Stimulated activated CD4-positive, alpha-beta T cell treated with anti-CD3 and anti-CD28 coated beads, Interleukin-2, amount 100 ng/mL, for 48 hours (primary cell): ENCODE data around the gene PASD1.
"Not testable (repeated sequence)": the region's sequence is repeated elsewhere in the genome, so short reads cannot be mapped to it uniquely, and the experiment has no call there.

ENCODE experiments used
- DNase-seq, 2 donors: peaks; one replicate each; pipeline ENCODE4 v3.0.0-alpha.2; 2020

PASD1 gene, protein sequence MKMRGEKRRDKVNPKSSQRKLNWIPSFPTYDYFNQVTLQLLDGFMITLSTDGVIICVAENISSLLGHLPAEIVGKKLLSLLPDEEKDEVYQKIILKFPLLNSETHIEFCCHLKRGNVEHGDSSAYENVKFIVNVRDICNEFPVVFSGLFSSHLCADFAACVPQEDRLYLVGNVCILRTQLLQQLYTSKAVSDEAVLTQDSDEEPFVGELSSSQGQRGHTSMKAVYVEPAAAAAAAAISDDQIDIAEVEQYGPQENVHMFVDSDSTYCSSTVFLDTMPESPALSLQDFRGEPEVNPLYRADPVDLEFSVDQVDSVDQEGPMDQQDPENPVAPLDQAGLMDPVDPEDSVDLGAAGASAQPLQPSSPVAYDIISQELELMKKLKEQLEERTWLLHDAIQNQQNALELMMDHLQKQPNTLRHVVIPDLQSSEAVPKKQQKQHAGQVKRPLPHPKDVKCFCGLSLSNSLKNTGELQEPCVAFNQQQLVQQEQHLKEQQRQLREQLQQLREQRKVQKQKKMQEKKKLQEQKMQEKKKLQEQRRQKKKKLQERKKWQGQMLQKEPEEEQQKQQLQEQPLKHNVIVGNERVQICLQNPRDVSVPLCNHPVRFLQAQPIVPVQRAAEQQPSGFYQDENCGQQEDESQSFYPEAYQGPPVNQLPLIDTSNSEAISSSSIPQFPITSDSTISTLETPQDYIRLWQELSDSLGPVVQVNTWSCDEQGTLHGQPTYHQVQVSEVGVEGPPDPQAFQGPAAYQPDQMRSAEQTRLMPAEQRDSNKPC

GRCh38 chrX:151563449-151563848 lies at the start of gene PASD1:
Gene PASD1 (plus strand): TSS chrX:151563675. CDS start chrX:151601554, 37,879 bp downstream.
- DNase-seq = no peak

GRCh38 chrX:151515237-151515636 lies 48.2 kb upstream of the PASD1 start:
- DNase-seq = no peak

DNA sequence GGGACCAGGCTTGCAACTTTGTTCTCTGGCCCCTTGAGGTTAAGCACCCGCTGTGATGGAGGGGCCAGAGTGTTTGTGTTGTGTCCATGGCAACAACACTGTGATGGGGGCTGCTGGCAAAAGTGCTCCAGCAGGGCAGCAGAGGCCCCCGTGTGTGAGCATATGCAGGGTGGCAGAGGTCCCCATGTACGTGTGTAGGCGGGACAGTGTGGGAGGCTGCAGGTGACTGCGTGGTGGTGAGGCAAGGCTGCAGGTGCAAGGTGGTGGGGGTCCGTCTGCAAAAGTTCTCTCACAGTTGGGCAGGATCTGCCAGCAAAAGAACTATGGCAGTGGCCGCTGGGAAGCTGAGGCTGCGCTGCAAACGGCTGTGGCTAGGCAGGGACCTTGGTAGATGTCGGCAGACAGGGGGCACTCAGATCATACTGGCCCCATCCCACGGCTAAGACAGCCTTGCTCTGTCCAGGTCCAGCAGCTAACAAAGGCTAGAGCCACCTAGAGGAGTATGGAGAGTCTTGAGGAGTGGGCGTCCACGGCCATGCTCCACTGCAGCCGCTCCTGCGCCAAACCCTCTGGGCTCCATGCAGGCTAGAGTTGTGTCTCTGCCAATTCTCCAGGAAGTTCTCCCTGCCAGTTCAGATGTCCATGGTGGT lies 46.8 kb upstream of the PASD1 start:
- no peak for DNase-seq

- DNase-seq = no peak
These were observed 46.1 kb upstream of the PASD1 start for GRCh38 chrX:151517421-151517820.

DNA sequence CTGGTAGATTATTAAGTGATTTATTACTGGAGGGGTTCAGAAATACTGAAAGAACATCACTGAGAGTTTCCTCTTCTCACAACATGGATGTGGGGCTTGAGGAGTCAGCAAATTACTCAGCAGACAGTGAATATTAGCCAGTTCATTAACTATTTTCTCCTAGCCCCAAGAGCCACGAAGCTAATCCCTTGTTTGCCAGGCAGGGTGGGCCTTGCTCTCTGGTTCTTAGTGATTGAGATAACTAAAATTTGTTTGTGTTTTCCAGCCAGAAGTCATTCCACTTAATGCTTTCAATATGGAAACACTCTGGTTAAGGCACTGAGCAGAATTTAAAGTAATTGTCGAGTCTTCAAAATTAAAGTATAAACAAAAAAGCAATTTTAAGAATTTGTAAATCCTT lies 40.1 kb upstream of the PASD1 start:
- DNase-seq = no peak

DNA sequence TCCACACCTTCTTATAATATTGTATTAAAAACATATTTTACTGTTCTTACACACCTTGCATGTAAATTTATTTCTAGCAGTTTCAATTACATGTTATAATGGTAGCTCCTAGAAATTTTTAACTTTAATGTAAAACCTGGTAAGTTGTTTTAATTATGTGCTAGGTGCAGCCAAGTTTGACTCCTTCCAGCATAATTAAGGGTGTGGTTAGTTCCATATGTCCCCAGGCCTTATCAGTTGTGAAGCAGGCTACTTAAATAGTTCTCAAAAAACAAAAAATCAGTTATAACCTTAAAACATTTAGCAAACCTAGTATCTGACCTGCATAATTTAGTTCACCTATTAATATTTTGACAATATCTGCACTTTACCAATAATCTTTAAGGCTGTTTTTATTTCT lies 26.9 kb upstream of the PASD1 start:
- no peak for DNase-seq

- DNase-seq = no peak
These were observed 25.9 kb upstream of the PASD1 start for GRCh38 chrX:151537572-151537971.

DNA sequence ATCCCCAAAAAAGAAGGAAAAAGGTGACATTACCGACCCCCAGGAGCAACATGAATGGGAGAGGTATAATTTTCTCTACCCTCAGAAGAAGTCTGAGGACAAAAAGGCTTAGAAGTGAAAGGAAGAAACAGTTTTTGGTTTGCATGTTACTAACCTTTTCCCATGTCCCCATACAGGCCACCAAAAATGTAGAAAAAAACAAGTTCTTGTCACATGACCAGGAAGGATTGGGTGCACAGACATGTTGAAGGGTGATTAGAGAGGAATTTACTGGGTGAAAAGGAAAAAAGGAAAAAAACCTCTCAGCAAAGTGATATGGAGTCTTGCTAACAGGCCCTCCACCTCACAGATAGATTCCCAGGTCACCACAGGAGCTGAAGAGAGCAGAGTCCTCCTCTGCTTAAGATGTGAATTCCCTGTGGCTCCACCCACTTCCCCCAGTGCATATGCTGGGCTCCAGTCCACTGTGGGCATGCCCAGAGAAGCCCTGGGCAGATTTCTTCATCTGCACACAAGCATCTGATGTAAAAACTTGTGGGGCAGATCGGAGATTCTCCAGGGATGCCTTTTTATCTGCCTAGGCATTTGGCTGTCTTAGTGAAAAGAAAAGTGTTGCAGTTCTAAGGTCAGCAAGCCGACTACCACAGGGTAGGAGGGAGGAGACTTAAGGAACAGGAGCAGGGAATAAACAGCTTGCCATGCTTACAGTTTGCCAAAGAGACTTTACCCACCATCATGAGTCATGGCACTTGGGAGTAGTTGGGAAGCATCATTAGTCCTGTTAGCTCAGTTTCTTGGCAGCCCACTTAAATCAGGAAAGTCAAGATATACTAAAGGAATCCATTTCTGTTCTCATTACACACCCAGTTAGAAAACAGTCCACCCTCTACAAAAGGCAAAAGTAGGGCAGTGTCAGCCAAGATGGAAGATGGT lies 25.0 kb upstream of the PASD1 start:
- no peak for DNase-seq

DNA sequence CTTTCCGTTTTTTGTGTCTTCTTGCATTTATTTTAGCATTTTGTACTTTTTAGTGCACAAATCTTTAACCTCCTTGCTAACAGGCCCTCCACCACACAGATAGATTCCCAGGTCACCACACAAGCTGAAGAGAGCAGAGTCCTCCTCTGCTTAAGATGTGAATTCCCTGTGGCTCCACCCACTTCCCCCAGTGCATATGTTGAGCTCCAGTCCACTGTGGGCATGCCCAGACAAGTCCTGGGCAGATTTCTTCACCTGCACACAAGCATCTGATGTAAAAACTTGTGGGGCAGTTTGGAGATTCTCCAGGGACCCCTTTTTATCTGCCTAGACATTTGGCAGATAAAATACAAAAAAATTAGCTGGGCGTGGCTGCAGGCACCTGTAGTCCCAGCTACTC lies 19.8 kb upstream of the PASD1 start:
- no peak for DNase-seq

DNA sequence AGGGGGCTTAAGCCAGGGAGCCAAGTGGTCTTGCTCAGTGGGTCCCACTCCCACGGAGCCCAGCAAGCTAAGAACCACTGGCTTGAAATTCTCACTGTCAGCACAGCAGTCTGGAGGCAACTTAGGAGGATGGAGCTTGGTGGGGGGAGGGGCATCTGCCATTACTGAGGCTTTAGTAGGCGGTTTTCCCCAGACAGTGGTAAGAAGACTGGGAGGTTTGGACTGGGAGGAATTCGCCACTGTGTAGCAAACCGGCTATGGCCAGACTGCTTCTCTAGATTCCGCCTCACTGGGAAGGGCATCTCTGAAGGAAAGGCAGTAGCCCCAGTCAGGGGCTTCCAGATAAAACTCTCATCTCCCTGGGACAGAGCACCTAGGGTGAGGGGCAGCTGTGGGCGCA lies 17.2 kb upstream of the PASD1 start:
- not testable (repeated sequence) for DNase-seq

DNA sequence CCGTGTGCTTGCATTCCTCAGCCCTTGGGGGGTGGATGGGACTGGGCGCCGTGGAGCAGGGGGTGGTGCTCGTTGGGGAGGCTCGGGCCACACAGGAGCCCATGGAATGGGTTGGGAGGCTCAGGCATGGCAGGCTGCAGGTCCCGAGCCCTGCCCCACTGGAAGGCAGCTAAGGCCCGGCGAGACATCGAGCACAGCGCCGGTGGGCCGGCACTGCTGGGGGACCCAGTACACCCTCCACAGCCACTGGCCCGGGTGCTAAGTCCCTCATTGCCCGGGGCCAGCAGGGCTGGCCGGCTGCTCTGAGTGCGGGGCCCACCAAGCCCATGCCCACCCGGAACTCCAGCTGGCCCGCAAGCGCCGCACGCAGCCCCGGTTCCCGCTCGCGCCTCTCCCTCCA lies 12.3 kb upstream of the PASD1 start:
- DNase-seq = not testable (repeated sequence)

- no peak for DNase-seq
These were observed 10.7 kb upstream of the PASD1 start for GRCh38 chrX:151552743-151553142.

DNA sequence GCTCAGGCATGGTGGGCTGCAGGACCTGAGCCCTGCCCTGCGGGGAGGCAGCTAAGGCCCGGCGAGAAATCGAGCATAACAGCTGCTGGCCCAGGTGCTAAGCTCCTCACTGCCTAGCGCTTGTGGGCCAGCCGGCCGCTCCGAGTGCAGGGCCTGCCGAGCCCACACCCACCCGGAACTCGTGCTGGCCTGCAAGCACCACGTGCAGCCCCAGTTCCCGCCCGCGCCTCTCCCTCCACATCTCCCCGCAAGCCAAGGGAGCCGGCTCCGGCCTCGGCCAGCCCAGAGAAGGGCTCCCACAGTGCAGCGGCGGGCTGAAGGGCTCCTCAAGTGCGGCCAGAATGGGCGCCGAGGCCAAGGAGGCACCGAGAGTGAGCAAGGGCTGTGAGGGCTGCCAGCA lies 8.2 kb upstream of the PASD1 start:
- DNase-seq = not testable (repeated sequence)

DNA sequence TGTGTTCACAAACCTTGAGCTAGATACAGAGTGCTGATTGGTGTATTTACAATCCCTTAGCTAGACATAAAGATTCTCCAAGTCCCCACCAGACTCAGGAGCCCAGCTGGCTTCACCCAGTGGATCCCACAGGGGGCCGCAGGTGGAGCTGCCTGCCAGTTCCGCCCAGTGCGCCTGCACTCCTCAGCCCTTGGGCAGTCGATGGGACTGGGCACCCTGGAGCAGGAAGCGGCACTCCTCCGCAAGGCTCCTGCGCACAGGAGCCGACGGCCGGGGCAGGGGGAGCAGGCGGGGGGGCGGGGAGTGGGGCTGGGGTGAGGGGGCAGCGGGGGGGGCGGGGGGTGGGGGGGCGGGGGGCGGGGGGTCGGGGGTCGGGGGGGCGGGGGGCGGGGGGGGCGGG lies 990 bp upstream of the PASD1 start:
- DNase-seq = not testable (repeated sequence)

DNA sequence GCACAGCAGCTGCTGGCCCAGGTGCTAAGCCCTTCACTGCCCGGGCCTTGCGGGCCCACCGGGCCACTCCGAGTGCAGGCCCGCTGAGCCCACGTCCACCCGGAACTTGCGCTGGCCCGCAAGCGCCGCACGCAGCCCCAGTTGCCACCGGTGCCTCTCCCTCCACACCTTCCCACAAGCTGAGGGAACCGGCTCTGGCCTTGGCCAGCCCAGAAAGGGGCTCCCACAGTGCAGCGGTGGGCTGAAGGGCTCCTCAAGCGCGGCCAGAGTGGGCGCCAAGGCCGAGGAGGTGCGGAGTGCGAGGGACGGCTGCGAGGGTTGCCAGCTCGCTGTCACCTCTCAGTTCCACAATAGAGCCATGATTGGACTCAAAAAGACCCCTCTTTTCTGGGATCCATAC lies 472 bp upstream of the PASD1 start:
- DNase-seq = not testable (repeated sequence)

GRCh38 chrX:151564035-151564434 lies 560 bp downstream of the PASD1 start:
- no peak for DNase-seq

GRCh38 chrX:151566872-151567271 lies 3.4 kb downstream of the PASD1 start:
- DNase-seq = not testable (repeated sequence)

DNA sequence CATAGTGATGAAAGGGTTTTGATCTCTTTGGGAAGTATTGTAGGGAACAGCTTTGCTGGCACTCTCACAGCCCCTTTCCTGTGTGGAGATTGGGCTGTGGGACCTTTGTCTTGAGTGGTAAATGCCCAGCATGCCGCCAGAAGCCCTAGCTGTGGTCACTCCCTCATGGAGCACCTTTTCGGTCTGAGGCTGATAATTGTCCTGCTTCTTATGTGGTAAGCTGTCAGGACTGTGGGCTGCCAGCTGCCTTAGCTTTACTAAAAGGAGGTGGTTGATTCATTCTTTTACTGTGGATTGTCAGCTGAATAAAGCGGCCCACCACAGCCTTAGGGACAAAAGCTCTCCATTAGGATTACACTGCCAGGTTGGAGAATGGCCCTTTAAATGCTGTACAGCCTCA lies 7.1 kb downstream of the PASD1 start:
- DNase-seq = no peak

- not testable (repeated sequence) for DNase-seq
These were observed 29.9 kb downstream of the PASD1 start for GRCh38 chrX:151593384-151593783.

DNA sequence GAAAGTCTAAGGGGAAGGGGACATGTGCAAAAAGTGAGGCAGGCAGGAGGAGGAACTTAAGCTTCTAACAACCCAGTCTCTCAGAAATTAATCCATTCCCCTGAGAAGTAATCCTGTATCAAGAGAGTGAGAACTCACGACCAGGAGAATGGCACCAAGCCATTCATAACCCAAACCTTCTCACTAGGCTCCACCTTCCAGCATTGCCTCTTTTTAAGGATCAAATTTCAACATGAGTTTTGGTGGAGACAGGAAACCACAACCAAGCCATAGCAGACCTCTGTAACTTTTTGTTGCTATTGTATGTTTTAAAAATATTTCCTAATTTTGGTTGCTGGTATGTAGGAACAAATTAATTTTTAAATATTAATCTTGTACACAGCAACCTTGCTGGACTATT lies 32.8 kb downstream of the PASD1 start:
- no peak for DNase-seq

- DNase-seq = no peak
These were observed 41.5 kb downstream of the PASD1 start for GRCh38 chrX:151604931-151605330.

- no peak for DNase-seq
These were observed 45.7 kb downstream of the PASD1 start for GRCh38 chrX:151609222-151609621.

- no peak for DNase-seq
These were observed 57.9 kb downstream of the PASD1 start for GRCh38 chrX:151621422-151621821.
